GM18519 (cell line): ENCODE measurements around the gene EHBP1.
"Not testable (repeated sequence)": the region's sequence is repeated elsewhere in the genome, so short reads cannot be mapped to it uniquely, and the experiment has no call there.

Experiments used
- ATAC-seq: cut with Tn5 transposase; IDR thresholded peaks from one replicate; pipeline ENCODE4 v1.9.1; 2021; ENCODE audit warnings: mild to moderate bottlenecking, moderate library complexity; ENCODE audit not compliant: unreplicated experiment, low FRiP score

EHBP1 gene

GRCh38 chr2:63057249-63058143 lies 352.0 kb downstream of the EHBP1 start:
- ATAC-seq: no peak

GRCh38 chr2:63058144-63058920 lies 352.8 kb downstream of the EHBP1 start:
- ATAC-seq: no peak

- ATAC-seq: no peak
These were observed 353.6 kb downstream of the EHBP1 start for GRCh38 chr2:63058921-63059792.

GRCh38 chr2:63059793-63060471 lies 354.4 kb downstream of the EHBP1 start:
- ATAC-seq: no peak

GRCh38 chr2:63060472-63060991 lies 355.0 kb downstream of the EHBP1 start:
- no peak for ATAC-seq

GRCh38 chr2:63064197-63064596 lies 358.7 kb downstream of the EHBP1 start:
- no peak for ATAC-seq

GRCh38 chr2:63064661-63065060 lies 359.1 kb downstream of the EHBP1 start:
- ATAC-seq: no peak

- no peak for ATAC-seq
These were observed 360.8 kb downstream of the EHBP1 start for GRCh38 chr2:63066265-63066664.

- no peak for ATAC-seq
These were observed 361.3 kb downstream of the EHBP1 start for GRCh38 chr2:63066838-63067237.

- no peak for ATAC-seq
These were observed 366.2 kb downstream of the EHBP1 start for GRCh38 chr2:63071664-63072063.

GRCh38 chr2:63073994-63074393 lies 368.5 kb downstream of the EHBP1 start:
- no peak for ATAC-seq

GRCh38 chr2:63074399-63074798 lies 368.9 kb downstream of the EHBP1 start:
- ATAC-seq: not testable (repeated sequence)

- ATAC-seq: no peak
These were observed 373.5 kb downstream of the EHBP1 start for GRCh38 chr2:63078852-63079606.

- no peak for ATAC-seq
These were observed 375.9 kb downstream of the EHBP1 start for GRCh38 chr2:63081404-63081803.

- no peak for ATAC-seq
These were observed 381.2 kb downstream of the EHBP1 start for GRCh38 chr2:63086687-63087086.

- no peak for ATAC-seq
These were observed 386.9 kb downstream of the EHBP1 start for GRCh38 chr2:63092401-63092800.

- ATAC-seq: no peak
These were observed 387.3 kb downstream of the EHBP1 start for GRCh38 chr2:63092857-63093256.

- ATAC-seq: no peak
These were observed 388.0 kb downstream of the EHBP1 start for GRCh38 chr2:63093502-63093901.
